HG03575 (cell line): ENCODE results near the gene CLEC4M.
"Not testable (repeated sequence)": the region's sequence is repeated elsewhere in the genome, so short reads cannot be mapped to it uniquely, and the experiment has no call there.

ENCODE experiments used
- ATAC-seq: cut with Tn5 transposase; IDR thresholded peaks from one replicate; pipeline ENCODE4 v1.9.1; 2021; ENCODE audit not compliant: unreplicated experiment, insufficient number of reproducible peaks, low FRiP score; ENCODE audit errors: extremely low read depth

Gene CLEC4M

GRCh38 chr19:7739211-7739755, 23.8 kb upstream of the CLEC4M start:
- ATAC-seq, result no peak

- ATAC-seq, result no peak
These were observed 23.0 kb upstream of the CLEC4M start for GRCh38 chr19:7739801-7740681.

DNA sequence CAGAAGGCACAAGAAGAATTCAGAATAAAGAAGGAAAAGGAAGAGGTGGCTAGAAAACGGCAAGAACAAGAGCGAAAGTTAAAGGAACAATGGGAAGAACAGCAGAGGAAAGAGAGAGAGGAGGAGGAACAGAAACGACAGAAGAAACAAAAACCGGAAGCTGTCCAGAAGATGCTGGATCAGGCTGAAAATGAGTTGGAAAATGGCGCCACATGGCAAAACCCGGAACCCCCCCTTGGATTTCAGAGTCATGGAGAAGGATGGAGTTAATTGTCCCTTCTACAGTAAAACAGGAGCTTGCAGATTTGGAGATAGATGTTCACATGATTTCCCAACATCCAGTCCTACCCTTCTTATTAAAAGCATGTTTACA, 22.4 kb upstream of the CLEC4M start:
- no peak for ATAC-seq

DNA sequence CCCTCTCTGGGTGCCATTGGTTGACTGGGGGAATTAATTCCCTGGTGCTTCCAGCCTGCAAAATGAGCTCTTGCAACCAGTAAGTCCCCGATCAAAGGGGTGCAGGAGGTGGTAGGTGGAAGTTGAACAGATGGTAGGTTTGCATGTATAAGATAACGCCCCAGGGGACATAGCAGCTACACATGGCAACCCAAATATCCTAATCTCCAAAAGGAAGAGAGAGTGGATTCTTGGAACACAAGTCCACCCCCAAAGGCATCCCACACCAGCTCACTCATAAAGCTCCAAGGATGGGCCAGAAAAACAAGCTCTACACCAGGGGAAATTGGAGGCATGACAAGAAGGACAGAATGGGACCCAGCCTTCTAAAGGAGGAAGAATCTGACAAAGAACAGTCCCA, 20.5 kb upstream of the CLEC4M start:
- ATAC-seq, result no peak

- ATAC-seq, result no peak
These were observed 20.1 kb upstream of the CLEC4M start for GRCh38 chr19:7742991-7743390.

GRCh38 chr19:7743425-7743841, 19.6 kb upstream of the CLEC4M start:
- ATAC-seq, result no peak

DNA sequence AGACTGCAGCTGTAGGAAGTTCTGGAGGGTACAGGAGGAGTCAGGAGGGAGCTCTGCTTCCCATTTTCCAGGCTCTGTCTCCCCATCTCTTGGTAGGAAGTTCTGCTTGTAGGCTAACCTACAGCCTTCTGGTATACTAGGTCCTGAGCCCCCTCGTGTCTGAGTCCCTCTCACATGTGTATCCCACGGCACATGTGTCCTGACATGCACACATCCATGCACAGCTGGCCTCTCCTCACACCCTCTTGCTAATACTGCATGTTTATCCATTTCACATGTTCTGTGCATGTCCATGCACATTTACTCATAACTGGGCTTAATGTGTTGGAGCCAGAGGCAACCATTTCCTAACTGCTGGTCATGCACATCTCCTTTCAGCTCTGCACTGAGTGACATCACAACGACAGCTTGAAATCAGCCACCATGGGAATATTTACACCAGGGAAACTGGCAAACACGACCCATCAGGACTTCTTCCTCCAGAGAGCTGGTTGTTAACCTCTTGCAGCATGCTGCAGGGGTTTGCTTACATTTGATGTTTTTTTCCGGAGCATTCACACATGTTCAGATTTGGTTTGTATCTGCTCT, 18.8 kb upstream of the CLEC4M start:
- no peak for ATAC-seq

DNA sequence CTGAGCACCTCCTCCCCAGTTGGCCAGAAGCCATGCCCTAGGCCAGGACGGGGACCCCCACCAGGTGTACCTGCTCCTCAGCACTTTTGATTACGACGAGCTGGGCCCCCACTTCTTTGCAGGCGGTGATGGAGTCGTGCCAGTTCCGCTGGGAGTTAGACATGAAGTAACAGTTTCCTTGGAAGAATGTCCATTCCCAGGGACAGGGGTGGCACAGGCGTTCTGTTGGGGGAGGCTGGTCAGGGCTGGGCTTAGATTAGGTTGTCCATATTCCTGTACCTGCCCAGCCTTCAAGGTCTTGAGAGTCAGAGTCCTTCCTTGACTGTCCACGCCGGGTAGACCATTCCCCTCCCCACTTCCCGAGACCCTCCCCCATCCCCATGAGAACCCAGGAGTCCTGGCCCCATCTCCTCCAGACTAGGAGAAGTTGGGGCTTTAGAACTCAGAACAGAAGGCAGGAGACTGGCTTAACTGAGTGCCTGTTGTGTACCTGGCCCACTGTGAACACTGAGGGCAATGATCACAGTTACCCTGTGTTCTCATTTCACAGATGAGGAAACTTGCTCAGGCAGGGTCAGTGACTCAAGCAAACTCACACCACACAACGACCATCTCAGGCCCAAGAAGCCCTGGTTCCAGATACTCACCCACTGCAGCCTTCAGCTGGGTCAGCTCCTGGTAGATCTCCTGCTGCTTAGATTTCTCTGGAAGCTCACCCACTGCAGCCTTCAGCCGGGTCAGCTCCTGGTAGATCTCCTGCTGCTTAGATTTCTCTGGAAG, 18.0 kb upstream of the CLEC4M start:
- no peak for ATAC-seq

DNA sequence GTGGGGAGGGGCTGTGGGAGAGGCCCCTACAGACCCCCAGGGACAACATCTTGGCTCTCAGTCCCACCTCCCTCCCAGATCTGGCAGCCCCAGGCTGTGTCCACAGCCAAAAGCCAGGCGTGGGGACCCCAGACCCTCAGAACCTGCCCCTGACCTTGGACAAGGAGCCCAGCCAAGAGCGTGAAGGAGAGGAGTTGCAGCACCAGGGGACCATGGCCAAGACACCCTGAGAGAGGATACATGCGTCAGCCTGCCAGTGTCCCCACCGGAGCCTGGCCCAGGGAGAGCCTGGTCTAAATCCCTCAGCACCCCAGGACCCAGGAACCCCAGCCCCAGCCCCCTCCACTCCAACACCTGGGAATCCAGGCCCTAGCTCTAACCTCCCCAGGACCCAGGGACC, 16.7 kb upstream of the CLEC4M start:
- ATAC-seq, result not testable (repeated sequence)

DNA sequence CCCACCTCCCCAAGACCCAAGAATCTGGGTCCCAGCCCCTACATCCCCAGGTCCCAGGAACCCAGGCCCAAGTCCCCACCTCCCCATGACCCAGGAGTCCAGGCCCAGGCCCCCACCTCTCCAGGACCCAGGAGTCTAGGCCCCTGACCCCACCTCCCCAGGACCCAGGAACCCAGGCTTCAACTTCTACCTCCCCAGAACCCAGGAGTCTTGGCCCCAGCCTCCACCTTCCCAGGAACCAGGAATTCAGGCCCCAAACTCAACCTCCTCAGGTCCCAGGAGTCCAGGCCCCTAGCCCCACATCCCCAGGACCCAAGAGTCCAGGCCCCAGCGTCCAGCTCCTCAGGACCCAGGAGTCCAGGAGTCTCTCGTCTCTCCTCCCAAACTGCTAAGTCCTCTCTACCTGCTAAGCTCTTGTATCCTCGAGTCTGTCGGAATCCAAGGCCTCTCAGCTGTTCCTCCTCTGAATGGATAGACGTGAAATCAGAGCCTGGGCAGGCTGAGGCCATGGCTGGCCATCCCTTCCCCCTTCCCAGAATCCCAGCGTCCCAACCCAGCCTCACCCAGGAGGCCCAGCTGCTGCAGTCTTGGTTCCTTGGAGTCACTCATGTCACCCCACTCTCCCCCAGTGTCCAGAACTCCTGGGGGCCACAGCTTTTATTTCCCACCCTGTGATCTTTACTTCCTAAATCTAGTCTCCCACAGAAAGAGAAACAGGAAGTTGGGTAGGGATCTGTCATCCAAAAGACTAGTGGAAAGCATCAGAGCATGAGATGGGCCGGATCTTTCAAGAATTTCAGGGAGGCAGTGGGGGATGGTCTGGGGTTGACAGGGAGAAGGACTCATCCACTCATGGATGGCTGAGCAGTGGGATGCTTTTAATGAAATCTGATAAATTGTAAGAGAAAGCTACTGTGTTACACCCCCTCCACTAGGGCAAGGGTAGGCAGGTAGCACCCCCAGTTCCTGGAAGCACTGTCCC, 15.8 kb upstream of the CLEC4M start, which contains the start of gene CD209:
Gene CD209 (minus strand): TSS at position 632 of the 982 bp plus-strand sequence. CDS start 23 bp downstream, at position 609.
- no peak for ATAC-seq

DNA sequence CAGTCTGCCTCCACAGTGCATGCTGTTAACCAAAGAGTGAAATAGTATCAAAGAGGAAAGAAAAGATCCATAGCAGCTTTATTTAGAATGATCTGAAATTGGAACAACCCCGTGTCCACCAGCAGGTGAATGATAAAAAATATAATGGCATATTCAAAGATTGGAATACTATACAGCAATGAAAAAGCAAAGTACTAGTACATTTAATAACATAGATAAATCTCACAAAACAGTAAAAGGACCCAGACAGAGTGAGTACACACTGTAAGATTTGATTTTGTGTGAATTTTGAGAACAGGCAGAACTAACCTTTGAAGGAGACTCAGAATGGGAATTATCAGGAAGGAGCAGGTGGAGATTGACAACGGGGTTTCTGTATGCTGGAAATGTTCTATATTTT, 14.9 kb upstream of the CLEC4M start:
- no peak for ATAC-seq

DNA sequence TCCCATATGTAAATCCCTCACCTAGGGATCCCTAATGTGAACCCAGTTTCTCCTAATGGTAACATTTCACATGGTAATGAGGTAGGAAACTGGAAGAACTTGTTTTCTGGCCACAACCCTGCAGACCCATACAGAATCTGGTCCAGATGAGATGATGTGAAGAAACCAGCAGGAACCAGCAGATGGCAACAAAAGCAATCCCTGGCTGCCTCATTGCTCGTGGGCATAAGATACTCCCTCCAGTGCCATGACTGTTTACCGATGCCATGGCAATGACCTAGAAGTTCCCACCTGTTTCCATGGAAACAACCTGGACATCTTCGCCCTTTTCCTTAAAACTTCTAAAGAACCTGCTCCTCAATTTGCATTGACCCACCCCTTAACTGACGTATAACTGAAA, 14.3 kb upstream of the CLEC4M start:
- ATAC-seq, result no peak

DNA sequence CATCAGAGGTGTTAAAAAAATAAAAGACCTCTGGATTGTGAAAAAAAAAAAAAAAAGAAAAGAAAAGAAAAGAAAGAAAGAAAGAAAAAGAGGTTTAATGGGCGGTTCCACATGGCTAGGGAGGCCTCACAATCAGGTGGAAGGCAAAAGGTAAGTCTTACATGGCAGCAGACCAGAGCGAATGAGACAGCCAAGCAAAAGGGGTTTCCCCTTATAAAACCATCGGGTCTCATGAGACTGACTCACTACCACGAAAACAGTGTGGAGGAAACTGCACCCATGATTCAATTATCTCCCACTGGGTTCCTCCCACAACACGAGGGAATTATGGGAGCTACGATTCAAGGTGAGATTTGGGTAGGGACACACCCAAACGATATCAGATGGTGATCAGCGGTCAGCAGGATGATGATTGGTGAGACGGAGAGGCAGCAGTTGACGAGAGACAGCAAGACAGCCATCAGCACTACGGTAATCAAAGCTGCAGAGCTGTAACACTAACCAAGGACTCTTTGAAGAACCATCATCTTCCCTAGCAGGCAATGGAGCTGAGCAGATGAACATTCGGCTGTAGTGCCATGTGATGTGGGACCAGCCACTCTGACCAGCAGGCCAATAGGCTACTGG, 11.8 kb upstream of the CLEC4M start:
- ATAC-seq, result no peak

- ATAC-seq, result no peak
These were observed 6.8 kb upstream of the CLEC4M start for GRCh38 chr19:7756258-7756657.

DNA sequence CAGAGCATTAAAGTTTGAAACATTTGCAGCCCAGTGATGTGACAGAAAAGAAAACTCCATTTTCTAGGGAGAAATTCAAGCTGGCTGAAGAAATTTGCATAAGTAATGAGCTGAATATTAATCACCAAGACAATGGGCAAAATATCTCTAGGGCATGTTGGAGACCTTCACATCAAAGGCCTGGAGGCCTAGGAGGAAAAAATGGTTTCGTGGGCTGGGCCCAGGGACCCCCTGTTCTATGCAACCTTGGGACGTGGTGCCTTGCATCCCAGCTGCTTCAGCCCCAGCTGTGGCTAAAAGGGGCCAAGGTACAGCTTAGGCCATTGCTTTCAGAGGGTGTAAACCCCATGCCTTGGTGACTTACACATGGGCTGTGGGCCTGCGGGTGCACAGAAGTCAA, 5.7 kb upstream of the CLEC4M start:
- ATAC-seq, result no peak

DNA sequence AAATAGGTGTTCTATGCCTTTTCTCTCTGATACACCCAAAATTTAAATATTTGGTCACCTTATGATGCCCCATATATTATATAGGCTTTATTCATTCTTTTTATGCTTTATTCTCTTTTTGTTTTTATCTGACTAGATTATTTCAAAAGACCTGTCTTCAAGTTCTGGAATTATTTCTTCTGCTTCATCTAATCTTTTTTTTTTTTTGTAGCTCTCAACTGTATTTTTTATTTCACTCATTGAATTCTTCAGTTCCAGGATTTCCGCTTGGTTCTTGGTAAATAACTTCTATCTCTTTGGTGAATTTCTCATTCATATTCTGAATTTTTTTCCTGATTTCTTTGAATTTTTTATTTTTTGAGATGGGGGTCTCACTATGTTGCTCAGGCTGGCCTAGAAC, 3.9 kb upstream of the CLEC4M start:
- no peak for ATAC-seq

DNA sequence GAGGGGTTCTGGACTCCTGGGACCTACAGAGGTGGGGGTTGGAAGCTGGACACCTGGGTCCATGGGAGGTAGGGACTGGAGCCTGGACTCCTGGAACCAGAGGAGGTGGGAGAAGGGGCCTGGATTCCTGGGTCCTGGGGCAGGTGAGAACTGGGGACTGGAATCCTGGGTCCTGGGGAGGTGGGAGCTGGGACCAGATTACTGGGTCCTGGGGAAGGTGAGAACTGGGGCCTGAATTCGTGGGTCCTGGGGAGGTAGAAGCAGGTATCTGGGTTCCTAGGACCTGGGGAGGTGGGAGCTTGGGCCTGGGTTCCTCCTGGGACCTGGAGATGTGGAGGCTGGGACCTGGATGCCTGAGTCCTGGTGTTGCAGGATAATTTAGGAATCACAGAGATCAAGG, 653 bp downstream of the CLEC4M start:
- no peak for ATAC-seq

- ATAC-seq, result not testable (repeated sequence)
These were observed 1.1 kb downstream of the CLEC4M start for GRCh38 chr19:7764157-7764556.
